Transverse colon (tissue), 4 donors: ENCODE measurements around the gene ADD1.

Experiments
- CTCF ChIP-seq, 5 experiments: fragments of 200-600 bp in 3 of 5; fragments of 450-650 bp in 2 of 5; sonication (generic) in 3 of 5; IDR thresholded peaks; 1 replicate in 2 of 5; 2 replicates in 3 of 5; pipeline ENCODE4 v1.5.1; 2016 to 2017; ENCODE audit warnings: antibody characterized with exemption in 5 of 5, inconsistent platforms in 3 of 5, mild to moderate bottlenecking in 2 of 5, moderate library complexity in 1 of 5
- POLR2A ChIP-seq: fragments of 450-650 bp; IDR thresholded peaks from one replicate; pipeline ENCODE4 v1.6.1; 2016; ENCODE audit warnings: antibody characterized with exemption, mild to moderate bottlenecking, moderate library complexity
- POLR2AphosphoS5 ChIP-seq, 3 donors: sonication (generic); formaldehyde crosslinking; IDR thresholded peaks; one replicate each; pipeline ENCODE4 v1.6.1; 2016; ENCODE audit warnings: antibody characterized with exemption in 3 of 3

- TF ChIP-seq POLR2AphosphoS5 (IDR thresholded peaks at IDR 0.05) (no peak), POLR2A (no peak), CTCF (IDR thresholded peaks at IDR 0.05) (no peak)
Observed at GRCh38 chr4:2881431-2881830, 37.8 kb downstream of the ADD1 start.
